G401 (cell line): ENCODE measurements around the gene JPT1. TPM values are rescaled to one million over a fixed set of nuclear protein-coding genes. Genes with fewer than 3 reads are reported as not detected.
"Not testable (repeated sequence)": the region's sequence is repeated elsewhere in the genome, so short reads cannot be mapped to it uniquely, and the experiment has no call there.

Source experiments
- DNase-seq: peaks from one replicate; pipeline ENCODE4 v3.0.0-alpha.2; 2015; ENCODE audit warnings: low spot score
- in situ Hi-C: cut with HindIII; loops from 2 replicates; pipeline ENCODE4 v1.10.0; 2016; ENCODE audit warnings: low sequenced_read_pairs, mixed read lengths
- total RNA-seq: library from RNA; depleted of rRNA; stranded (reverse); fragments of >200 nt; shearing (Covaris generic); gene quantifications from 2 replicates; pipeline ENCODE4 v1.2.3, GENCODE V29; 2014; rRNA removed

JPT1 gene, protein sequence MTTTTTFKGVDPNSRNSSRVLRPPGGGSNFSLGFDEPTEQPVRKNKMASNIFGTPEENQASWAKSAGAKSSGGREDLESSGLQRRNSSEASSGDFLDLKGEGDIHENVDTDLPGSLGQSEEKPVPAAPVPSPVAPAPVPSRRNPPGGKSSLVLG
- total RNA-seq = 199 and 235 TPM in 2 replicates

DNA sequence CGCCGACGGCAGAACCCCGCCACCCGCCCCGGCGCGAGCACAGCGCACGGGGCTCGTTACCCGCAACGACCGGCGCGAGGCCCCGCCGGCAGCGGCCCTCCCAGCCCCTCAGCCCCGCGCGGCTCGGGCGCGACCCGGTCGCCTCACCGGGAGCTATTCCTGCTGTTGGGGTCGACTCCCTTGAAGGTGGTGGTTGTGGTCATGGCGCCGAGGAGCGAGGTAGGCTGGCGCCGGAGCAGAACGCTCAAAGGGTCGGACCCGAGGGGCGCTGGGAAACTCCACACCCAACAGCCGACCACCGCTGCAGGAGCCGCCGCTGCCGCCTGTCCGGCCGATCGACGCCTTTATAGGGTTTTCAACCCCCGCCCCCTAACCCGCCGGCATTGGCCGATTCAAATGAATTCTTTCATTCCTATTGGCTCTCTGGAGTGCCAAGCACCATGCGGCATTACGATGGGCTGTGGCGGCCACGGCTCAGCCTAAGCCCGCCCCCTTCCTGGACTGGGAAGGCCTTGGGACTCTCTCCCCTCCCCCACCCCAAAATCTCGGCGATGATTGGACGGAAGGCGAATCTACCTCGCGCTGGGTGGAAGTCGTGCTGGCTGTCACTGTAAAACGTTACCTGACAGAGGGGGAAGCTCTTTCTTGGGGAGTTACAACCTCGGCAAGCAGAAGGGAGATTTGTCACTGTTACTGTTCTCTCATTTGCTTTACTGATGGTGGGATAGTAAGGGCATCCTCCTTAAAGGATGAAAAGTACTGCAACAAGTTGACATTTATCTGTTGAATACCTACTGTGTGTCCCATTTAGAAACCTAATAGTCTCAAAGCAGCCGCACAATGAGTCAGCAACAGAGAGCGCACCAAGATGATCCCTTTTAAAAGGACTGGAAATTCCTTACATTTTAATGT is at the start of gene JPT1:
TSS of gene JPT1 (minus strand) at position 318 of the 912 bp plus-strand sequence. CDS start at position 203, 115 bp downstream.
- in situ Hi-C loops = no loop called here
- DNase-seq = peak; percentile 99

DNA sequence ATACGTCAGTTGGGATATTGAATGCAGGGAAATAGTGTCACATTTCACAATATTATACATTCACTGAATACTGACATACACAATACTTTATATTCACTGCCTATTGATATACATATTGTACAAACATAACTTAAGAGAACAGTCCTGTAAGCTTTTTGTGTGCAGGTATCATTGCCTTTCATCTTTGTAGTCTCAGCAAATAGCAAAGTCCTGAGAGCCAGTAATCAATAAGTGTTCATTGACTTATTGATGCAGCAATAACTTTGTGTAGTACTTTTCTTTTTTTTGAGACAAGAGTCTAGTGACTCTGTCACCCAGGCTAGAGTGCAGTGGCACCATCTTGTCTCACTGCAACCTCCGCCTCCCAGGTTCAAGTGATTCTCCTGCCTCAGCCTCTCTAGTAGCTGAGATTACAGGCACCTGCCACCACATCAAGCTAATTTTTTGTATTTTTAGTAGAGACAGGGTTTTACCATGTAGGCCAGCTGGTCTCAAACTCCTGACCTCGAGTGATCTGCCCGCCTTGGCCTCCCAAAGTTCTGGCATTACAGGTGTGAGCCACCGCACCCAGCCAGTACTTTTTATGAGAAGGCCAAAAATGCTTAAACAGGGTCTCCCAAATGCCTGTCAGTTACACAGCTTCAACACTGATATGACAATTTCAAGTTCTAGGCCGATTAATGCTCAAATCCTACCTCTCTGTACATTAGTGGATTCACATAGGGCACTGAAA is 45.7 kb upstream of the JPT1 start:
- in situ Hi-C loops = no loop called here
- DNase-seq = no peak

DNA sequence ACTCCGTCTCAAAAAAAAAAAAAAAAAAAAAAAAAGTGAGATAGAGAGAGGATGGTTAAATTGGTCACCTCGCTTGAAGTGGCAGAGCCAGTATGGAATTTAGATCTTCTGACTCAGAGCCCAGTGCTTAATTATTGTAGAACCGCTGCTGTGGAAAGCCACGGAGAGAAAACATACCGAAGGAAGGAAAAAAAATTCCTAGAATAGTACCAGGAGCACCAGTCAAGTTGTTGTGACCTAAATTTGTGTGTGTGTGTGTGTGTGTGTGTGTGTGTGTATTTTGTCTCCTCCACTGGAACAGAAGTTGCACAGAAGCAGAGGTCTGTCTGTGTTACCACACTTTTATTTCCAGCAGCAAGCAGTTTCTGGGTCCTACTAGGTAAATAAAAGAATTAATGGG is 40.6 kb upstream of the JPT1 start:
- in situ Hi-C loops = no loop called here
- no peak for DNase-seq

DNA sequence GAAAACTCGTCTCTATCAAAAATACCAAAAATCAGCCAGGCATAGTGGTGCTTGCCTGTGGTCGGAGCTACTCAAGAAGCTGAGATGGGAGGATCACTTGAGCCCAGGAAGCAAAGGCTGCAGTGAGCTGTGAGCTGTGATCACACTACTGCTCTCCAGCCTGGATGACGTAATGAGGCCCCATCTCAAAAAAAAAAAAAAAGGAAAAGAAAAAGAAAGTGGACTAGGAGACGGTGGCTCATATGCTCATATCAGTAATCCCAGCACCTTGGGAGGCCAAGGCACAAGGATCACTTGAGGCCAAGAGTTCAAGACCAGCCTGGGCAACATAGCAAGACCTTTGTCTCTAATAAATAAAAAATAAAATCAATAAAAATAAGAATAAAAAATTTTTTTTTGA is 37.3 kb upstream of the JPT1 start:
- in situ Hi-C loops = no loop called here
- DNase-seq = no peak

DNA sequence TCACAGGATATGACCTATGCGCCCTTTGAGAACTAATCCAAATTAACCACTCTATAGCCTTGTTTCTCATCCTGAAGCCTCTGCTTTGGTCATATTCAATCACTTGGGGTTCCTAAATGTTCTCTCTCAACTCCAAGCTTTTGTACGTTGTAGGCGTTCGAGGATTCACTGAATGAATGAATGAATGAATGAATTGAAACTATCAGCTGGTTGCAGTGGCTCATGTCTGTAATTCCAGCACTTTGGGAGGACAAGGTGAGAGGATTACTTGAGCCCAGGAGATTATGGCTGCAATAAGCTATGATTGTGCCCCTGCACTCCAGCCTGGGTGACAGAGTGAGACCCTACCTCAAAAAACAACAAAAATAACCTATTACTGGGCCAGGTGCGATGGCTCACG is 34.3 kb upstream of the JPT1 start:
- no peak for DNase-seq
- in situ Hi-C loops = no loop called here

DNA sequence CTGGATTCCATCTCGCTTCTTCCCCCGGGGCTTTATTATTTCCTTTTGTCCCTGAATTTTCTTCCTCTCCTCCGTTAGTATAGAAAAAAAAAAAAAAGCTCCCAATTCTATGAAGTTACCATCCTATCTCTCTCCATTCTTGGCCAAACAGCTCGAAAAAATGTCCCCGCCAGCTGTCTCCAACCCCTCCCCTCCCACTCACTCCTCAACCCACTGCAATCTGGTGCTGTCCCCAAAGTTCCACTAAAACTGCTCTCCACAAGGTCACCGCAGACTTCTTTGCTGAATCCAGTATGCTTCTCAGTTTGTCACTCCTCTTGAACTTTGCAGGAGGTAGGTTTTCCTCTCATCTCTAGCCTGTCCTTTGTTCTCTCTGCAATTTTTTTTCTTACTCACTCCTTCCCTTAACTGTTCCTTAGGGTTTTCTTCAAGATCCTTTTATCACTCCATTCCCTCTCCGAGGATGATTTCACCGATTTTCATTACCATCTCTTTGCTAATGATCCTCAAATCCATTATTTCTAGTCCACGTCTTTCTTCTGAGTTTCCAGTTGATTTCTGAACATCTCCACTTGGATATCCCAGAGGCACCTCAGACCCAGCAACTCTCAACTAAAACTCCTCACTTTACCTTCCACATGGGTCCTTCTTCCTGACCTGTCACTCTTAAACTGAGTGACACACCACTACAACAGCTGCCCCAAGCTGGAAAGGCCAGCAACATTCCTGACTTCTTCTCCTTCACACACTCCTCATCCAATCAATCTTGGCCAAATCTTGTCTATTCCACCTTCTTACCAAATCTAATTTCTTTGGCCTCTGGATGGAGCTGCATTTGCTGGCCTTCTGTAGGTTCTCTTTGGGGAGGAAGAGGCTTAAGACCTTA is 29.9 kb upstream of the JPT1 start:
- DNase-seq = no peak
- in situ Hi-C loops = no loop called here

DNA sequence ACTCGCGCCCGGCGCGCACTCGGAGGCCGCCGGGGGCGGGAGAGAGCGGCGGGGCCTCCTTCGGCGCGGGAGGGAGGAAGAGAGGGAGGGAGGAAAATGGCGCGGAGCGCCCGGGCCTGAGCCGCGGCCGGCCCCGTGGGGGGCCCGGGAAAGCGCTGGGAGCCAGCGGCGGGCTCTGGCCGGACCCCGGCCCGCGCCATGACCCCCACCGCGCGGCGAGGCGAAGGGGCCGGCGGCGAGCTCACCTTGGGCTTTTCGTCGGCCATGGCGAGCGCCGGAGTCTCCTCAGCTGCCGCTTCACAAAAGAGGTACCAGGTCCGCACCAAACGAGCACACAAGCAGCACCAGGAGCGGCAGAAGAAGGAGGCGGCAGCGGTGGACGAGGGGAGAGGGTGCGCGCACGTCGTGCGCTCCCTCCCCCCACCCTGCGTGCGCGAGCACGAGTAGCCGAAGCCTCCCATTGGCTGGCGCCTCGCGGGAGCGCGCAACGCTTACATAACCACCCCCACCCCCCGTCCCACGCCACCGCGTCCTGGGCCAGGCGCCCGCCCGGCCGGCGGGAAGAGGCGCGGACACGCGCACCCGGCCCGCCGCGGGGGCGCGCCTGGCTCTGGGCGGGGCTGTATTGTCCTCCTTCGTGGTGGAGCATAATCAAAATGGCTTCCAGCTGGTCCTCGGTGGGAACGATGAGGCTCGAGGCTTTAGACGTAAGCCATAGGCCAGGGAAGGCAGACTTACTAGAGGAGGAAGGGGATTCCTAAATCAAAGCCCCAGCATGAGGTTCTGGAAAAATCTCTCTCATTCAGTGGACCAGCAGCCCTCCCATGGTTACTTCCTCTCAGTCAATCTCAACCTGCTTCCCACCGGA is 28.5 kb upstream of the JPT1 start, which contains the start of gene SUMO2:
TSS of gene SUMO2 (minus strand) at position 391 of the 868 bp plus-strand sequence. CDS start at position 266, 125 bp downstream.
- in situ Hi-C loops = no loop called here
- peak; percentile 89 for DNase-seq

DNA sequence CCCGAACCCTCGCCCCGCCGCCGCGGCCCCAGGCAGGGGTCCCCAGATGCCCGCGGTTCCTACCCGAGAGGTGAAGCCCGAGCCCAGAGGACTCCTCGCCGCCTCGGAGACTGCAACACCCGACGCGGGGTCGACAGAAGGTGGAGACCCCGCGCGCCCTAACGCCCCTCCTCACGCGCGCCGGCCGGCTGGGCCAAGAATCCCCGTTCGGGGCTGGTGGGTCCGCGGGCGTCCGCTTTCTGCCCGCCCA is 27.9 kb upstream of the JPT1 start:
- DNase-seq = no peak
- in situ Hi-C loops = no loop called here

DNA sequence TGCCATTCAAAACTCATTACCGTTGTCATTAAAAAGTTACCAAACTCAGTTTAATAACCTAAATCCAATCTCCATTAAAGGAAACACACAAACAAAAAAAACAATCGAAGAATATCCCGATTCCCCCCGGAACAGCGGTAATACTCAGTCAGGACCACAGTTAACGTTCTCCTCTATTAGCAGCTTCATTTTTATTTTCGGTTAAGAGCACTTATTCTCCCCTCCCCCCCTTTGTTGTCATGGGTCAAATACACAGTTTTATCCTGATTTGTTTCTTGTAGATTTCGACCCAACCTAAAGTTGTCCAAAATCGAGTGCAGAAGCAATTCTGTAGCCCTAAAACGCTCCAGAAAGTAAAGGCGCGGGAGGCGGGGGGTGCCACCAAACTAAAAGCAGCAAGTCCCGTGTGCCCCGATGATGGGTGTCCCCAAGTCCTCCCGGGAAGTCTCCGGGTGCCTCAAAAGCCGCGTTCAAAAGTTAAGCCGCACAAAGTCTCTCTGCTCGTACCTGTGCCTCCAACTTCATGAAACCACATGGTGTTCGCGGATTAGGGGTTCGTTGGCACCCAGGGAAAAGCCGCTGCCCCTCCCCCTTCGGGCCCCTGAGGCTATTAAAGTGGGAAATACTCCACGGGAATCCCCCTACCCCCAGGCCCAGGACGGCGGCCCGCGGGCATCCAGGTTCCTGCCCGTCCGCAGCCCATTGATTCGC is 27.5 kb upstream of the JPT1 start:
- in situ Hi-C loops = no loop called here
- DNase-seq = peak; percentile 21

DNA sequence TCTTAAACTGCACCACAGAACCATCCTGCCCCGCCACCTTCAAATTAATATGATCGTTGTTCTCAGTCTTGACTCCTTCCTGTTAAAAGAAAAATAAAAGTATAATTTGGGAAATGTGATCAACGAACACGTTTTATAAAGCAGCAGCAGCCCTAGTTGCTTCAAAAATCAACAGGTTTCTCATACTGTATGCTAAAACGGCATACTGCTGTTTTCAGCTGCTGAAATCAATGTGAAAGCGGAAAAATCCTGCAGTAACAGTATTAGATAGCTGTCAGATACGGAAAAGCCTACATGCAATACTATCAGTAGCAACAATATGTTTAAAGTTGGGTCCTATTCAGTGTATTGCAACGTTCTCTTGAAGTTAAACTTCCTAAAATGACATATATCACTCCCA is 26.8 kb upstream of the JPT1 start:
- in situ Hi-C loops = no loop called here
- no peak for DNase-seq

DNA sequence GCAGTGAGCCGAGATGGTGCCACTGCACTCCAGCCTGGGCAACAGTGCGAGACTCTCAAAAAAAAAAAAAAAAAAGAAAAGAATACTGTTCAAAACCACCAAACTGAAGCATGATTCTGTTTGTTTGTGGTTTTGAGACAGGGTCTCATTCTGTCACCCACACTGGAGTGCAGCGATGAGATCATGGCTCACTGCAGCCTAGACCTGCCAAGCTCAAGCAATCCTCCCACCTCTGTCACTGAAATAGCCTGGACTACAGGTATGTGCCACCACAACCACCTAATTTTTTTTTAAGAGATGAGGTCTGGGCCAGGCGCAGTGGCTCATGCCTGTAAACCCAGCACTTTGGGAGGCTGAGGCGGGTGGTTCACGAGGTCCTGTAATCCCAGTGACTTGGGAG is 24.1 kb upstream of the JPT1 start:
- DNase-seq = no peak
- in situ Hi-C loops = no loop called here

DNA sequence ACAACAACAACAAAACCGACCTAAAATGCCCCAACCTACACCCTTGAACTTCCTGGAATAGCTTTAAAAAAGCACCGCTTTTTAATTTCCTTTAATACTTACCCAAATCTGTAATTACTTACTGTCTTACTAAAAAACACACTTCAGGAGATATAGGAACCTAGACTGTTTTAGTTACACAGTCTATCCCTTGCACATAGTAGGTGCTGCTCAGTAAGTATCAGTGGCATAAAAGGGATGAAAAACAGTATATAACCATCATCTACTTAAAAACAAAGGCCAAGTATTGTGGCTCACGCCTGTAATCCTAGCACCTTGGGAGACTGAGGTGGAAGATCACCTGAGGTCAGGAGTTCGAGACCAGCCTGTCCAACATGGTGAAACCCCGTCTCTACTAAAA is 22.3 kb upstream of the JPT1 start:
- in situ Hi-C loops = no loop called here
- DNase-seq = no peak

DNA sequence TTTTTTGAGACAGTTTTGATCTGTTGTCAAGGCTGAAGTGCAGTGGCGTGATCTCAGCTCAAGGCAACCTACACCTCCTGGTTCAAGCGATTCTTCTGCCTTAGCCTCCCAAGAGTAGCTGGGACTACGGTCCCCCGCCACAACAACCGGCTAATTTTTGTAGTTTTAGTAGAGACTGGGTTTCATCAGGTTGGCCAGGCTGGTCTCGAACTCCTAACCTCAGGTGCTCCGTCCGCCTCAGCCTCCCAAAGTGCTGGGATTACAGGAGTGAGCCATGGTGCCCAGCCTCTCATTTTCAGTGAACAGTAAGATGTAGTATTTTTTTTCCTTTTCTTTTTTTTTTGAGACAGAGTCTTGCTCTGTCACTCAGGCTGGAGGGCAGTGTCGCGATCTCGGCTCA is 20.7 kb upstream of the JPT1 start:
- DNase-seq = no peak
- in situ Hi-C loops = no loop called here

DNA sequence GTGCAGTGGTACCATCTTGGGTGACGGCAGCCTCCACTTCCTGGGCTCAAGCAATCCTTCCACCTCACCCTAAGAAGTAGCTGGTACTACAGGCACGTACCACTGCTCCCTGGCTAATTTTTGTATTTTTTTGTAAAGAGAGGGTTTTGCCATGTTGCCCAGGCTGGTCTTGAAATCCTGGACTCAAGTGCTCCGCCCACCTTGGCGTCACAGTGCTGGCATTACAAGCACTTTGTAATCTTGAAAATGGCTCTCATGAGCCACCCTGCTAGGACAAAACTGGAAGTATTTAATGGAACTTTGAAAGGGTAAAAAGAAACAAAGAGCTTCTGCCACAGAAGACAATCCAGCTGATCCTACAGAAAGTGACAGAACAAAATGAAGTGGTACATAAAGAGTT is 19.2 kb upstream of the JPT1 start:
- in situ Hi-C loops = no loop called here

DNA sequence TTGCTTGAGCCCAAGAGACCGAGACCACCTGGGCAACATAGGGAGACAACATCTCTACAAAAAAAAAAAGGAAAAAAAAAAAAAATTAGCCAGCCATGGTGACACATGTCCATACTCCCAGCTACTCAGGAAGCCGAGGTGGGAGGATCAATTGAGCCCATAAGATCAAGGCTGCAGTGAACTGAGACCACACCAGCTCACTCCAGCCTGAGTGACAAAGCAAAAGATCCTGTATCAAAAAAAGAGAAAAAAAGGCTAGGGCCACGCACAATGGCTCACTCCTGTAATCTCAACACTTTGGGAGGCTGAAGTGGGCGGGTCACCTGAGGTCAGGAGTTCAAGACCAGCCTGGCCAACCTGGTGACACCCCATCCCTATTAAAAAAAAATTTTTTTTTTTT is 14.7 kb upstream of the JPT1 start:
- DNase-seq = no peak
- in situ Hi-C loops = no loop called here

More for the DNA sequence above, 19.2 kb upstream of the JPT1 start:
- DNase-seq = no peak

DNA sequence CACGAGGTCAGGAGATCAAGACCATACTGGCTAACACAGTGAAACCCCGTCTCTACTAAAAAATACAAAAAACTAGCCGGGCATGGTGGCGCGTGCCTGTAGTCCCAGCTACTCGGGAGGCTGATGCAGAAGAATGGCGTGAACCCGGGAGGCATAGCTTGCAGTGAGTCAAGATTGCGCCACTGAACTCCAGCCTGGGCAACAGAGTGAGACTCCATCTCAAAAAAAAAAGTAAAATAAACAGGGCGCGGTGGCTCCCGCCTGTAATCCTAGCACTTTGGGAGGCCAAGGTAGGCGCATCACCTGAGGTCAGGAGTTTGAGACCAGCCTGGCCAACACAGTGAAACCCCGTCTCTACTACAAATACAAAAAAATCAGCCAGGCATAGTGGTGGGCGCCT is 10.3 kb upstream of the JPT1 start:
- in situ Hi-C loops, DNase-seq: not testable (repeated sequence)

DNA sequence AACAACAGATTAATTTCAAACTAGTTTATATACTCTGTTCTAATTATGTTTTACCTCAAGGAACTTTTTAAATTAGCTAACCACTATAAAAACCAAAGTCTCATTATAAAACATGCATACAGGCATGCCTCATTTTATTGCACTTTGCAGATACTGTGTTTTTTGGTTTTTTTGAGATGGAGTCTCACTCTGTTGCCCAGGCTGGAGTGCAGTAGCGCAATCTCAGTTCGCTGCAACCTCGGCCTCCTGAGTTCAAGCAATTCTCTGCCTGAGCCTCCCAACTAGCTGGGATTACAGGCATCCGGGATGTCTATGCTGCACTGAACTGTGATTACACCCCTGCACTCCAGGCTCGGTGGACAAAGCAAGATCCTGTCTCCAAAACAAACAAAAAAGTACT is 8.8 kb upstream of the JPT1 start:
- in situ Hi-C loops = no loop called here
- DNase-seq = no peak

DNA sequence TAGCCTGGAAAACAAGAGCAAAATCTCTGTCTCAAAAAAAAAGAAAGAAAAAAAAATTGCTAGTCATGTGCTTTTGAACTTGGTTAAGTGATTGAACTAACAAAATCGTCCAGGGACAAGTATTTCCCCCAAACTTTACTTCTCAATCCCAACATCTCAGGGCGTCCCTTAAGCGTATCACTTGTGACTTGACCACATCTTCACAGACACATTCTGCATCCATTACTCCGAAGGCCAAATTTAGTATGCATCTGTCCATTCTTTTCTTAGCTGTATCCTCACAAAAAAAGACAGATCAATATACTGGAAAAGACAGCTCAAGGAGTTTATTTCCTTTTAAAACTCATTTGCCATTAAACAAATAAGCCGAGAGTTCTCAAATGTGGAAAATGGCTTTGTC is 5.9 kb upstream of the JPT1 start:
- in situ Hi-C loops = no loop called here
- no peak for DNase-seq
